VCaP (cell line): Measurements from ENCODE around the gene CAMK2A.
A peak's percentile ranks its signal among the peaks of the same experiment; 100 is the strongest.

Experiments used
- H3K27ac ChIP-seq: fragments of 450-650 bp; 2 replicates; pipeline ENCODE4 v1.5.1; 2017
- CTCF ChIP-seq: fragments of 450-650 bp; conservative IDR thresholded peaks from 2 replicates; pipeline ENCODE4 v1.5.1; 2017; ENCODE audit warnings: mild to moderate bottlenecking, moderate library complexity

CAMK2A gene

GRCh38 chr5:150293091-150293941, 3.7 kb upstream of the CAMK2A start:
- no peak overlapping the region for H3K27ac ChIP-seq
- TF ChIP-seq CTCF = no peak

GRCh38 chr5:150291388-150292385, 2.1 kb upstream of the CAMK2A start:
- no peak overlapping the region for H3K27ac ChIP-seq
- TF ChIP-seq CTCF = no peak

GRCh38 chr5:150288791-150289190, 782 bp downstream of the CAMK2A start:
- TF ChIP-seq CTCF = no peak
- no peak overlapping the region for H3K27ac ChIP-seq

- no peak overlapping the region for H3K27ac ChIP-seq
- TF ChIP-seq CTCF = no peak
Measured at GRCh38 chr5:150288361-150288760, 1.2 kb downstream of the CAMK2A start.

GRCh38 chr5:150286820-150287219, 2.8 kb downstream of the CAMK2A start:
- TF ChIP-seq CTCF = peak; percentile 55
- H3K27ac ChIP-seq = no peak overlapping the region

- no peak for TF ChIP-seq CTCF
- H3K27ac ChIP-seq = no peak overlapping the region
Measured at GRCh38 chr5:150285114-150285513, 4.5 kb downstream of the CAMK2A start.

- no peak for TF ChIP-seq CTCF
- no peak overlapping the region for H3K27ac ChIP-seq
Measured at GRCh38 chr5:150284311-150284710, 5.3 kb downstream of the CAMK2A start.
